Dendritic cell treated with granulocyte-macrophage colony-stimulating factor and Interleukin-4, amounts not matched to agents 40 ng/mL and 50 ng/mL, for 4 days (primary cell): ENCODE results near the gene RPL19.

ENCODE experiments used
- H3K27ac Mint-ChIP-seq: one replicate; pipeline ENCODE4 v1.8.0; 2022; ENCODE audit warnings: mild to moderate bottlenecking, mixed read lengths
- H3K27me3 Mint-ChIP-seq: one replicate; pipeline ENCODE4 v1.8.0; 2022; ENCODE audit warnings: mild to moderate bottlenecking, mixed read lengths
- H3K36me3 Mint-ChIP-seq: one replicate; pipeline ENCODE4 v1.8.0; 2022; ENCODE audit warnings: low read depth, mixed read lengths
- H3K4me1 Mint-ChIP-seq: one replicate; pipeline ENCODE4 v1.8.0; 2022; ENCODE audit warnings: low read depth, mixed read lengths
- H3K4me3 Mint-ChIP-seq: one replicate; pipeline ENCODE4 v1.8.0; 2022; ENCODE audit warnings: mild to moderate bottlenecking, moderate library complexity, mixed read lengths
- H3K9me3 Mint-ChIP-seq: one replicate; pipeline ENCODE4 v1.8.0; 2022; ENCODE audit warnings: mixed read lengths
- intact Hi-C: fragments of 100-400 bp; cut with micrococcal nuclease; formaldehyde crosslinking; loops from one replicate; pipeline ENCODE4 v1.15.0; 2022

Gene RPL19

GRCh38 chr17:39213852-39214251, 13.8 kb downstream of the RPL19 start:
- Mint-ChIP-seq H3K9me3 (no peaks in the 10 kb centered on the region), H3K4me3 (no peak overlapping the region), H3K4me1 (peaks cover 30% of the 10 kb centered on the region), H3K27ac (no peak overlapping the region), H3K36me3 (no peaks in the 10 kb centered on the region), H3K27me3 (peaks cover 64% of the 10 kb centered on the region)
- intact Hi-C loops: no loop called here

DNA sequence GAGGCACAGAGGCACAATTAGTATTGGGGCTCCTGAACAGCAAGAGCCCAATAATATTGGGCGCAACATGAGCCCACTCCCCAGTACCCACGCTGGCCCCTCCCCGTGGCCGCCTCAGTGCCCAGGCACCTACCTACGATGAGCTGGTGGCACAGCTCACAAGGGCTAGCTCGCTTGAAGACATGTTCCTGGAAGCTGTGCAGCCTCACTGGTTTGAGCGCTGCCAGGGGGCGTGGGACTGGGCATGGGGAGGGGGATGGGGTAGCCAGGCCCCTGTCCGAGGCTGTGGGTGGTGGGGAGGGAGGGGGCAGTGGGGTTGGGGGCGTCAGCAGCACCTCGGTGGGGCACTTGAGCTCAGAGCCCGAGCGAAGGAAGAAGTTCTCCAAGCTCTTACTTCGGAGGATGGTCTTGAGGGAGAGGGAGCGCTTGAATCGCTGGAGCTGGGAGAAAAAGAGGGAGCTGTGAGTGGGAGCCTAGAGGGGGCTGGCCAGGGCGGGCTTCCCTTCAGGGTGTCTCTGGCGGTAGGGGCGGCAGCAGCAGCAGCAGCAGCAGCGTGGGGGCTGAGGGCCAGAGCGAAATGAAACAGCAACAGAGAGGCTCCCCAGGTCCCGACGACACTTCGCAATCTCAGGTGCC, 17.8 kb downstream of the RPL19 start:
- no peaks in the 10 kb centered on the region for H3K9me3 Mint-ChIP-seq
- no peak overlapping the region for H3K4me3 Mint-ChIP-seq
- H3K4me1 Mint-ChIP-seq: peaks cover 8% of the 10 kb centered on the region
- peaks cover 72% of the 10 kb centered on the region for H3K27me3 Mint-ChIP-seq
- intact Hi-C loops: no loop called here
- H3K27ac Mint-ChIP-seq: no peak overlapping the region
- H3K36me3 Mint-ChIP-seq: no peaks in the 10 kb centered on the region

DNA sequence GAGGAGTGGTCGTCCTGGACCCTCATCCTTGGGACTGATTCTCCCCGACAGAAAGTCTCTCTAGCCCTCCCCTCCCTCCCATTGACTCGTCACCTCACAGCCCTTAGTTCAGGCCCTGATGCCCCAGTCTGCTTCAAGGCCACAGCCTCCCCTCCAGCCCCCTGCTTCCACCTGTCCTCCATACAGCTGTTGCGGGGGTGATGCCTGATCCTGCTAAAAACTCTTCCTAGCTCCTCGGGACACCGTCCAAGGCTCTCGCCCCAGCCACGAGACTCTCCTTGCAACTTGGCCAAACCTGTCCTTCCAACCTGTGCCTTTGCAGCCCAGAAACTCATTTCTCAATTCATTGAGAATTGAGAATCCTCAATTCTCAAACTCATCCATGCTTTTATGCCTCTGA, 18.8 kb downstream of the RPL19 start:
- no peak overlapping the region for H3K27ac Mint-ChIP-seq
- intact Hi-C loops: no loop called here
- no peaks in the 10 kb centered on the region for H3K36me3 Mint-ChIP-seq
- H3K9me3 Mint-ChIP-seq: no peaks in the 10 kb centered on the region
- H3K4me3 Mint-ChIP-seq: no peak overlapping the region
- peaks cover 9% of the 10 kb centered on the region for H3K4me1 Mint-ChIP-seq
- peaks cover 78% of the 10 kb centered on the region for H3K27me3 Mint-ChIP-seq

DNA sequence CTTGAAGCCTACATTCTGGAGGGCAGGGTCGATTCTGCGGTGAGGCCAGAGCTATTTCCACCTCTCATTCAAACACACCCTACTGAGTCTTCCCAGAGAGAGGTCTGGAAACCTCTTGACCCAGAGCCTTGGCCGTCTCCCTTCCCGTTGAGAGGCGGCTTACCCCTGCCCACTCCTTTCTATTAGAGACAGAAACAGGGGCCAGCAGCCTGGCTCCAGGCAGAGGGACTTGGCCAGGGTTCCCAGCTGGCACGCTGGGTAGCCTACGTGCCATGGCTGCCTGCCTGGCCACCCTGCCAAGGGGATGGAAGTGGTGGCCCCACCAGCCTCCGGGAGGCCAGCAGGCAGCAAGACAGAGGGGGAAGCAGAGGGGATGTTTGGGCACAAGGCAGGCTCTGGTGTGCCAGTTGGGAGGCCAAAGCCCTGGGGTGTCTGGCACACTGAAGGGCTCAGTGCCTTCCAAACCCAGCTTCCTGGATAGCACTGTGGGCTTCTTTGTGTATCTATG, 19.6 kb downstream of the RPL19 start:
- Mint-ChIP-seq H3K4me3 (no peak overlapping the region), H3K27ac (no peak overlapping the region), H3K27me3 (peaks cover 79% of the 10 kb centered on the region), H3K4me1 (peaks cover 12% of the 10 kb centered on the region), H3K9me3 (no peaks in the 10 kb centered on the region), H3K36me3 (no peaks in the 10 kb centered on the region)
- intact Hi-C loops: no loop called here

GRCh38 chr17:39221572-39221971, 21.5 kb downstream of the RPL19 start:
- Mint-ChIP-seq H3K27ac (no peak overlapping the region), H3K4me1 (peaks cover 26% of the 10 kb centered on the region), H3K27me3 (peaks cover 80% of the 10 kb centered on the region), H3K4me3 (no peak overlapping the region), H3K36me3 (no peaks in the 10 kb centered on the region), H3K9me3 (no peaks in the 10 kb centered on the region)
- intact Hi-C loops: no loop called here

DNA sequence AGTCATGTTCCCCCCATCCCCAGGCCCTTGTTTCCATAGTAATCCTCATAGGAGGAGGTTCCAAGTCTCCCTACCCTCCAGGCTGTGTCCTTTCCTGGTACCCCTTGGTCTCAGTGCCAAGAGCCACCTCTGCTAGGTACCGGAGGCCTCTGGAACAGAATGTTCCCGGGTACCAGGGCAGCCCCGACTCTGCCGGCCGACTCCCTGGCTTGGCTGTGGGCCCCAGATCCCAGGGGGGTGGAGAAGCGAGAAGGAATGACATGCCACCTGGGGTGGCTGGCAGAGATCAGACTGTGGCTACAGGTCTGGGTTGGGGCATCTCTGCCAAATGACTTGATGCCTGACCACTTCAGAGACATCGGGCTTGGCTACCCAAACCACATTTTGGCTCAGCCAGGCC, 22.1 kb downstream of the RPL19 start:
- intact Hi-C loops: no loop called here
- Mint-ChIP-seq H3K36me3 (no peaks in the 10 kb centered on the region), H3K4me3 (no peak overlapping the region), H3K27ac (no peak overlapping the region), H3K4me1 (peaks cover 26% of the 10 kb centered on the region), H3K27me3 (peaks cover 80% of the 10 kb centered on the region), H3K9me3 (no peaks in the 10 kb centered on the region)

DNA sequence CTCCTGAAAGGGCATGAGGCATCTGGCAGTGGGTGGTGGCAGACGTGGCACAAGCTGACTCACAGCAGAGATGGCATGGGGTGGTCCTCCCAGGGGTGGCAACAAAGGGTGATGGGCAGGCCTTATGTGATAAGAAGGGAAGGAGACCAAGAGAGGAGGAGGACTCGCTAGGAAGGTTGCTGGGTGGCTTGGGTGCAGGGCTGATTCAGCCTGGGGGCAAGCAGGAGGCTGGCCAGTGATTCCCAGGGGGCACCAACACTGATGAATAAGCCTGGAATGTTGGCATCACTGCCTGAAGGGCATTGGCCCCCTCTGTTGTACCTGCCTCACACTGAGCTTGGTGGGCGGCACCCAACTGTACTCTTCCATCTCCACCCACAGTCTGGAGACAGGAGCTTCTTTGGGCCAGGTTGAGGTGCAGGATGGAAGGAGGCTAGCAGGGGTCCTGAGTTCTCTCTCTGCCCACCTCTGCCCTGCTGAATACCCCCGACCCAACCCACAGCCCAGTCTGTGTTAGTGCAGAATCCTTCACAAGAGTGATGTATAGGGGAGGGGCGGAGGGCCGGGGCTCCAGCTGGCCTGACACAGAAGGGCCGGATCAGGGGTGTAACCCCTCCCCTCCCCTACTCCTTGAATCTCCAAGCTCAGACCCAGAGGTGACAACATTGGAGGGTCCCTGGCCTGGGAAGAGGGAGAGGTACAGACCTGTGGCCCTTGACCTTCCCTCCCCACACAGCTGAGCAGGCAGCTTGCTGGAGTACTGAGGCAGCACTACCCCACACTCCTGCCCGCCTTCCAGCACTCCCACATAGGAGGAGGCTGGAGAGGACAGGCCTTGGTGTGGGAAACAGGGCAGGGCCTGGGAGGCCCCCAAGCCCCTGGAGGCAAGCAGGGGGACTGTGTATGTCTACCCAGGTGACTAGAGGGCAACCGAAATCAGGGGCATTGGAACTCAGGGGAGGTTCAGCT, 23.1 kb downstream of the RPL19 start:
- H3K9me3 Mint-ChIP-seq: no peaks in the 10 kb centered on the region
- H3K4me3 Mint-ChIP-seq: no peak overlapping the region
- H3K36me3 Mint-ChIP-seq: no peaks in the 10 kb centered on the region
- H3K27me3 Mint-ChIP-seq: peaks cover 81% of the 10 kb centered on the region
- H3K27ac Mint-ChIP-seq: no peak overlapping the region
- intact Hi-C loops: no loop called here
- peaks cover 22% of the 10 kb centered on the region for H3K4me1 Mint-ChIP-seq

GRCh38 chr17:39223907-39224777, 24.1 kb downstream of the RPL19 start:
- H3K36me3 Mint-ChIP-seq: no peaks in the 10 kb centered on the region
- intact Hi-C loops: no loop called here
- H3K27me3 Mint-ChIP-seq: peaks cover 82% of the 10 kb centered on the region
- H3K4me1 Mint-ChIP-seq: peaks cover 22% of the 10 kb centered on the region
- H3K9me3 Mint-ChIP-seq: no peaks in the 10 kb centered on the region
- H3K27ac Mint-ChIP-seq: no peak overlapping the region
- no peak overlapping the region for H3K4me3 Mint-ChIP-seq

DNA sequence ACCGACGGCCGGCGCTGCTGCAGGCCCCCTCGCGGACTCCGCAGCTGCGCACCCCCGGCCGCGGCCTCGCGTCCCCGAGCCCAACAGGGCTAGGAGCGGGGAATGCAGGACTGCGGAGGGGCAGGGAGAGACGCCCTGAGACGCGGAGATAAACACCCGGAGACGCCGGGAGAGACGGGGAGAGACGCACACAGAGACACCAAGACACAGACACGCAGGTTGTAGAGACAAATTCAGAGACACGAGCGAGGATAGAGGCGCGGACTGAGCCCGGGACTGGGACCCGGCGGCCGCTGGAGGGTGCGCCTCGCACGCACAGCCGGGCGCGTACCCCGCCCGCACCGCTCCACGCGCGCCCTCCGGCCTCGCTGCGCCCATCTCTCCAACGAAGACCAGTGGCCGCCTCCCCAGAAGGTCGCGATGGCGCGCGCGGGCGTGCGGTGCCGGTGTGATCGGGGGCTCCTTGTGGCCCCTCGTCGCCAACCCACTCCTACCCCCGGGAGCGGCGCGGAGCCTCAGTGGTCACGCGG, 24.8 kb downstream of the RPL19 start:
- no peaks in the 10 kb centered on the region for H3K9me3 Mint-ChIP-seq
- intact Hi-C loops: no loop called here

DNA sequence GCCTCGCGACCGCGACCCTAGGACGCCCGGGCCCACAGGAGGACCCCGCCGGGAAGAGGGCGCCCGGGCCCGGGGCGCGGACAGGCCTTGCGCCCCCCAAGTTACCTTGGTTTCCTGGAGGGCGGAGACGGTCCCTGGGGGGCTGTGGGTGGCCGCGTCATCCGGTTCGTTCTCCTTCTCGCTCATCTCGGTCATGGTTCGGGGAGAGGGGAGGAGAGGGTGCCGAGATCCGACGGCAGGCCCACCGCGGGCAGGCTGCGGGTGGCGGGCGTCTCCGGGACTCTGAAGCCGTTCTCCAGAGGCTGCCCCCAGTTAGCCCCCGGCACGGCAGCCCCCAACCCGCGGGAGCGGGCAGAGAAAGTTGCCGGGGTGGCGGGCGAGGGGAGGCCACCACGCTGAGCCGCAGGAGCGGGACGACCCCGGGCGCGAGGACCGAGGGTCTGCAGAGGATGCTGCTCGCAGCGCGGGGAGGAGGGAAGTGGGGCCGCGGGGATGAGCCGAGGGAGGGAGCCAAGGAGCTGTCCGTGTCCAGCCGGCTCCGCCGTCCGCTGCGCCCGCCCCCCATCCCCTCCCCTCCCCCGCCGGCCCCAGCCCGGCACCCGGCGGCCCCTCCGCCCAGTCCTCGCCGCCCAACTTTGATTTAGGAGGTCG, 25.4 kb downstream of the RPL19 start, which contains the start of gene STAC2:
STAC2 (minus strand) TSS at position 638 of the 651 bp plus-strand sequence; CDS start at position 195, 443 bp downstream.
- H3K27me3 Mint-ChIP-seq: peaks cover 79% of the 10 kb centered on the region
- H3K4me3 Mint-ChIP-seq: peak within 1 kb of the TSS; percentile 68
- H3K9me3 Mint-ChIP-seq: no peaks in the 10 kb centered on the region
- H3K36me3 Mint-ChIP-seq: no peaks in the 10 kb centered on the region
- intact Hi-C loops: no loop called here
- peaks cover 28% of the 10 kb centered on the region for H3K4me1 Mint-ChIP-seq
- no peak within 1 kb of the TSS for H3K27ac Mint-ChIP-seq

More for the DNA sequence above, 24.8 kb downstream of the RPL19 start:
- peak overlapping the region; percentile 65 for H3K4me3 Mint-ChIP-seq
- H3K36me3 Mint-ChIP-seq: no peaks in the 10 kb centered on the region
- H3K27me3 Mint-ChIP-seq: peaks cover 82% of the 10 kb centered on the region
- peaks cover 28% of the 10 kb centered on the region for H3K4me1 Mint-ChIP-seq
- H3K27ac Mint-ChIP-seq: no peak overlapping the region

DNA sequence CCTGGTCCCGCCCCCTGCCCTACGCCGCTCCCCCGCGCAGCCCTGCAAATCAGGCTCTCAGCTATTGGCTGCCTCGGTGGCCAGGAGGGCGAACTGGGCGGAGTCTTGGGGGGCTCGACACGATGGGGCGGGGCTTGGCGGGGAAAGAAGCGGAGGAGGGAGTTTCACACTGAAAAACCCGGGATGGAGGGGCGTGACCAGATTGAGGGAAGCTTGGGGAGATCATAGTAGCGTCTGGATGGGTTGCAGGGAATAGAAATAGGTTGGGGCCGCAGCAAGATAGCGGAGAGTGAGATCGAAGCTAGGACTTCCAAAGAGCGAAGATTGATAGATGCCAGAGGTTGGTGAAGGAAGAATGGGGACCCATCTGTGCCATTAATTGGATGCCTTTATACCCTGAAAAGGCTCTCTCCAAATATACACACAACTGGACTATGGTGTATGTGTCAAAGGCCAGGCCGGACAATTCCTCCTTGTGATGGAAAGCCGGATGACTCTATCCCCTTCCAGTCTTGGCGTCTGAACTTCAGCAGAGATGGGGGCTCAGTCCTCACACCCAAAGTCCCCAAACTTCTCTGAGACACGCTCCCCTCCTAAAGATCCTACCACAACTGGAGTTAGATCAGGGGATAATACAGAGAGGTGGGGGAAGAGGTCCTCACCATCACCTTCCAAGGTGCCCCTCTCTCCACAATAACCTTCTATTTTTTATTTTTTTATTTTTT, 26.0 kb downstream of the RPL19 start:
- no peak overlapping the region for H3K27ac Mint-ChIP-seq
- H3K9me3 Mint-ChIP-seq: no peaks in the 10 kb centered on the region
- intact Hi-C loops: no loop called here
- no peaks in the 10 kb centered on the region for H3K36me3 Mint-ChIP-seq
- peaks cover 28% of the 10 kb centered on the region for H3K4me1 Mint-ChIP-seq
- H3K4me3 Mint-ChIP-seq: peak overlapping the region; percentile 68
- peaks cover 86% of the 10 kb centered on the region for H3K27me3 Mint-ChIP-seq

GRCh38 chr17:39227364-39227919, 27.4 kb downstream of the RPL19 start:
- Mint-ChIP-seq H3K27ac (no peak overlapping the region), H3K36me3 (no peaks in the 10 kb centered on the region), H3K4me3 (no peak overlapping the region), H3K4me1 (peaks cover 39% of the 10 kb centered on the region), H3K9me3 (no peaks in the 10 kb centered on the region), H3K27me3 (peaks cover 91% of the 10 kb centered on the region)
- intact Hi-C loops: no loop called here
